GM18502 (cell line): ENCODE data around the gene RHBDD2.

ENCODE experiments used
- ATAC-seq: cut with Tn5 transposase; IDR thresholded peaks from one replicate; pipeline ENCODE4 v1.9.1; 2021; ENCODE audit warnings: mild to moderate bottlenecking; ENCODE audit not compliant: unreplicated experiment, poor library complexity

Gene RHBDD2

GRCh38 chr7:75915416-75916156 is 36.8 kb downstream of the RHBDD2 start:
- ATAC-seq = no peak

GRCh38 chr7:75916259-75916658 is 37.4 kb downstream of the RHBDD2 start:
- no peak for ATAC-seq

GRCh38 chr7:75916685-75917634 is 38.1 kb downstream of the RHBDD2 start:
- no peak for ATAC-seq

GRCh38 chr7:75920431-75921161 is 41.8 kb downstream of the RHBDD2 start:
- ATAC-seq = no peak

GRCh38 chr7:75921479-75921878 is 42.6 kb downstream of the RHBDD2 start:
- ATAC-seq = no peak

- ATAC-seq = no peak
These were observed 44.3 kb downstream of the RHBDD2 start for GRCh38 chr7:75922966-75923603.

- no peak for ATAC-seq
These were observed 45.4 kb downstream of the RHBDD2 start for GRCh38 chr7:75924256-75924655.

- ATAC-seq = no peak
These were observed 46.1 kb downstream of the RHBDD2 start for GRCh38 chr7:75924889-75925288.

GRCh38 chr7:75925717-75926435 is 47.0 kb downstream of the RHBDD2 start:
- no peak for ATAC-seq

GRCh38 chr7:75928568-75928914 is 49.7 kb downstream of the RHBDD2 start:
- ATAC-seq = peak; percentile 47

- ATAC-seq = no peak
These were observed 52.8 kb downstream of the RHBDD2 start for GRCh38 chr7:75931680-75932079.

- no peak for ATAC-seq
These were observed 59.3 kb downstream of the RHBDD2 start for GRCh38 chr7:75937958-75938786.
